Fibroblast of upper back skin (primary cell): Measurements from ENCODE around the gene ESYT1.

Experiments
- DNase-seq: peaks from one replicate; pipeline ENCODE4 v3.0.0-alpha.2; 2013

The ESYT1 gene

GRCh38 chr12:56158029-56158925, 30.2 kb downstream of the ESYT1 start, which contains the start of gene MYL6:
Gene MYL6 (plus strand): TSS chr12:56158359. CDS start chr12:56158402, 43 bp downstream.
- DNase-seq = peak; percentile 98

DNA sequence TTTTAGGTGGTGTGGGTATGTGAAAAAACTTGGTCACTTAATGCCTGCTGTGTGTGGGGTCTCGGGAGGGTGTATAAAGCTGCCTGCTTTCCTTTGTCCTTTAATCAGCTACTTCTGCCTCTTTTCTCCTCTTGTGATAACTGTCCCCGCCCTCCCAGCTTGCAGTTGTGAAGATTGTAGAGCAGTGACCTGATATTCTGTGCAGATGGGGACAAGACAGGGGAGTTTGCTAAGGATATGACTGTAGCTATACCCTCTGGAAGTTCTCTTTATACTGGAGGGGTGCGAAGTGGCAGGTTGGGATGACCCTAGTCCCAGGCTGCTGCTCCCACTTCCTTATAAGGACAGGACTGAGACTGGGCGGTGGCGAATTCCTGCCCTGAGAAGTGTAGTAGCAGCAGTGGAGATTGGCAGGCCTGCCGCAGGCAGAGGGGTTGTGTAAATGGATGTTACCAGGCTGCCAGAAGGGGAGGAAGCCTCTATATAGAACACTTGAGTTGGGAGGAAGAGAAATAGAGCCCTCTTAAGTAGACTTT, 30.9 kb downstream of the ESYT1 start:
- peak; percentile 77 for DNase-seq

DNA sequence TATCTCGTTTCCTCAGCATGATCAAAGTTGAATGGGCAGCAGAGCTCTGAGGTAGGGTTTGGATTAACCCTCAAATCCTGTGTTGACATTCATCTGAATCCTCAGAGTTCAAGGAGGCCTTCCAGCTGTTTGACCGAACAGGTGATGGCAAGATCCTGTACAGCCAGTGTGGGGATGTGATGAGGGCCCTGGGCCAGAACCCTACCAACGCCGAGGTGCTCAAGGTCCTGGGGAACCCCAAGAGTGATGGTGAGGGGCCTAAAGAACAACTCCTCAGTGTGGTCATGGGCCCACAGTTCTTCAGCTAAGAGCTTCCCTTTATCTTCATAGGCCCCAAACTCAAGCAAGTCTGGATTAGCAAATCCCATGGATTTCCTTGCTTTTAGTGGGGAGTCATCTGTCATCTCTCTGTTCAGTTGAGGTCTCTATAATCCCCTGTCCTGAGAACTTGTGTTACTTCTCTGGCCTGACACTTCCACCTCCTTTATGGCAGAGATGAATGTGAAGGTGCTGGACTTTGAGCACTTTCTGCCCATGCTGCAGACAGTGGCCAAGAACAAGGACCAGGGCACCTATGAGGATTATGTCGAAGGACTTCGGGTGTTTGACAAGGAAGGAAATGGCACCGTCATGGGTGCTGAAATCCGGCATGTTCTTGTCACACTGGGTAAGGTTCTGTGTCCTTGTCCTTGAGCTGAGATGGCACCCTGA, 31.6 kb downstream of the ESYT1 start:
- no peak for DNase-seq

DNA sequence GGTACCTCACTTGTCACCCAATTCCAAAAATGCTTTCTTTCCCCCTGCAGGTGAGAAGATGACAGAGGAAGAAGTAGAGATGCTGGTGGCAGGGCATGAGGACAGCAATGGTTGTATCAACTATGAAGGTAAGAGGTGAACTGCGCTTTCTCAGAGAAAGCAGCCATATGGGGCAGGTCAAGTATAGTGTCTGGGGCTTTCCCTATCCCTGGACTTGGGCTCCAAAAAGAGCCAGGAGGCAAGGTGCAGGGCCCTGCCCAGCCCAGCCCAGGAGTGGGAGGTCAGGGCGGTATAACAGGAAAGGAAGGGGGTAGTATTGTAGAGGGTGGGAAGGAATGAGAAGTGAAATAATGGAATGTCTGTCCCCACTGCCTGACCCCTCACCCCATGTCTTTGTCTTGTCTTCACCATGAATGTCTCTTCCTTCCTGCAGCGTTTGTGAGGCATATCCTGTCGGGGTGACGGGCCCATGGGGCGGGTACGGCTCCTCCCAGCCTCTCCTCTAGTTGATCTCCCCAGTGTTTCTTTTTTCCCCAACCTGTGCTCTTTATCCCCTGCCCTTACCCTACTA, 32.2 kb downstream of the ESYT1 start:
- DNase-seq = no peak

GRCh38 chr12:56160894-56161689, 33.0 kb downstream of the ESYT1 start:
- no peak for DNase-seq

DNA sequence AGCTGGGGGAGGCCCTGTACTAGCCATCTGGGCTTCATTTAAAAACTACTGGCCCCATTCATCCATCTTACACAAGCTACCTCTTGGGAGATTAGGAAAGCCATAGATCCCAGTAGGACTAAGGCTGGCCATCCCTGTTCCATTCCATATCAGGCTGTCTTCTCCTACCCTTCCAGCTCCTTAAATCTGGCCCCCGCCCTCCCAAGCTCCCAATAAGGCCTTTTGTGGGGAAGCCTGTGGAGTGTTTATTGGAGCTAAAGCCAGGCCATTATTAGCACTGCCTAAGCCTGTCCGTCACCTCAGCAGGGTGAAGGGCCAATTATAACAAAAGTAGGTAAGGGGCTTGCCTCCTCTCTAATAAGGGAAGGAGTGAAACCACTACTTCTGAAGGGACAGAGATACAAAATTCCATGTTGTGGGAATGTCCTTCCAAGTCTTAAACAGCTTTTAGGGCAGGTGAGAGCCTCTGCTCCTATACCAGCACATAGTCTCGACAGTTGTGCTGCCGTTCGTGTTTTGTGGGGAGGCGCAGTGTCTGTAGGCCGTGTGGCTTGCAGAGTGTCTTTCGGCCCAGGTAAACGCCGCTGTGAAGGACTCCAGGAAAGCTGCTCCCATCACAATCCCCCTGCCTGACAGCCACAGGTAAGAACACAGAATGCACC, 33.8 kb downstream of the ESYT1 start:
- no peak for DNase-seq

DNA sequence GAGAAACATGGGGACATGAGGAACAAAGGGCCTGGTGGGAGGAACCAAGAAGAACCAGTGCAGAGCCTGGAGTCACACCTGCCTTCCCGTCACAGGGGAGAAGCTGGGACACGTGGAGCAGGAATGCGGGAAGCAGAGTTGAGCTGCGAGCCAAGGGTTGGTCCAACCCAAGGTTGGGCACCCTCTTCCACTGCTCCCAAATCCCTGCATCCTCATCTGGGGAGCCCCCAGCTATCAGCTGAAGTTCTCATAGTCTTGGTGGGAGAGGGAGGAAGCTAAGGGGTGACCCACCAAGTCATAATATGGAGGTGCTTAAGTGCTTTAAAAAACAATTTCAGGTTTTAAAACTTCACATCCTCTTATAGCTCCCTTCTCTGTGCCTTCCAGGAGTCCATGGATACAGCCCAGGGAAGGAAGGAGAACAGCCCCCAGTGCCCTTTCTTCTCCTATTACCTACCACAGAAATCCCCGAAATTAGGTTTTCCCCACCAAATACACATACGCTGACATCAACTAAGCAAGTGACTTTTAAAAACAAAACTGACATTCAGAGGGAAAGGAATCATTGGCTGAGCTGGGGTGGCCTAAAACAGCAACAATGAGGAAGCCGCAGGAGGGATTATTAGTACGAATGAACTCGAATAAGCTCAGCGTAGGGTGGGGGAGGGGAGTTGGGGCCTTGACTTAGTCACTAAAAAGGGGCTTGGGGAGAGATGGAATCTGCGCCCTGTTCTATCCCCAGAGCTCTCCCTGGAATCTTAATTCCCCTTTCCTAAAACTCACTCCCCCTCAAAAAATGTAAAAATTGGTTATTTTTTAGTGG, 34.6 kb downstream of the ESYT1 start:
- no peak for DNase-seq

DNA sequence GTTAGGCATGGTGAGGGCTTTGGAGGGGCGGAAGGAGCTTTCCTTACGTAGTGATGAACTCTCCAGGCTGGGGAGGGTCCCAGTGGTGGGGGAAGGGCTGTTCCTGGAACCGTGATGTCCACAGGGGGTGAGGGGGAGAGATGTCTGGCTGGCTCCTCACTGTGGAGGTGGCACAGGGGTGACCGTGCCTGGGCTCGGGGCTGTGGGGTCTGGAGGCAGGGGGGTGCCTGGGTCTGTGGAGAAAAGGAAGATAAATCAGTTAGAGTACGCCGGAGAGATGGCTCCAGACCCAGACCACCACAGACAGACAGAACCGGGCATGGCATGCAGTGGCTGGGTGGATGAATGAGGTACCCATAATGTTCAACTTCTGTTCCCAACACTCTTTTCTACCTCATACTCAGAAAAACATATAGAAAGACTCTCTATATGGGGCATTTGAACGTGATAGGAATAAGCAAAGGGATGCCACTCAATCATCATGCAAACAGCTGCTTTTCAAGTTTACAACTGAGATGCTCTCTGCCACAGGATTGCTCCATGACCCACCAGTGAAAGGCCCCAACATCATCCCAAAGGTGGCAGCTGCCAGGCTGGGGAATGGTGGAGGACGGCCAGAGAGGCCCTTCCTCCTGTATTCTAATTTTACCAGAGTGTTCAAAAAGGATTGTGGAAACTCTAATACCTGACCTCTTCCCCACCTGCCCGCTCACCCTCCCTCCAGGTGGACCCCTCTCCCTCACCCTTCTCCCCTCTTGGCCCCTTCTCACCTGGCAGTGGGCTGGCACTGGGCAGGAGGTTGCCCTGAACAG, 35.7 kb downstream of the ESYT1 start:
- DNase-seq = no peak

GRCh38 chr12:56164345-56164729, 36.3 kb downstream of the ESYT1 start:
- no peak for DNase-seq

GRCh38 chr12:56165369-56165768, 37.3 kb downstream of the ESYT1 start:
- no peak for DNase-seq

DNA sequence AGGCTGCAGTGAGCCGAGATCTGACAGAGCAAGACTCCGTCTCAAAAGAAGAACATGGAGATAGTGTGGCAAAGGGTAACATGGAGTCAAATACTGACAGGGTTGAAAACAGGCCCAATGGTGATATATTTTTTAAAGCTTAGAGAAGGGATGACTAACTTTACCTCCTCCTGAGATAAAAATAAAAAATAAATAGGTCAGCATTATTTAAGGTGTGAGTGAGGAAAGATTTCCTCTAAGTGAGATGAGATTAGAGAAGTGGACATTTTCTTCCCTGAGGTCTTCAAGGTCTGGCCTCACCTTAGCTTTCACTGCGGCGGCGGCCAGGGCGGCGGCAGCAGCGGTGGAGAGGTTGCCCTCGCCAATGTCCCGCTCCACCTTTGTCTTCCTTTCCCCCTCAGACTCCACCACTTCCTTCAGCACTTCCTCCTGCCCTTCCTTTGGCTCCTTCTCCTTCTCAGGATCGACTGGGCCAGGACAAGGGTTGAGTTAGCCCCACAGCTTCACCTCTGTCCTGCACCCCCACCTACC, 41.2 kb downstream of the ESYT1 start:
- DNase-seq = no peak

DNA sequence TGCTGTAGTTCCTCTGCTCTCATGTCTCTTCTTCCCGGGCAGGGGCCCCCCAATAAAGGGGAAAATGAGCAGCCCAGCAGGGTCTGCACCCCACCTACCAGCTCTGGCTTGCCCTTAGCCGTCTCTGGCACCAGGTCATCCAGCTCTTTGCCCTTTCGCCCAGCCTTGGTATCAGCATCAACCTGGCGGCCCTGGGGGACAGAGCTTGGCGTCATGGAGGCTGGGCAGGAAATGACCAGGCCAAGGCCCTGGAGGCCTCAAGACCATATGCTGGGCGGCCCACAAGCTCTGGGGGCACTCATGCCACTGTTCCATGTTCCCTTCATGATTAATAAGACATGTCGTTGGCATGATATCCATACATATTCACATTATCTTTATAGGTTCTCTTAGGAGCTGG, 44.8 kb downstream of the ESYT1 start:
- no peak for DNase-seq

DNA sequence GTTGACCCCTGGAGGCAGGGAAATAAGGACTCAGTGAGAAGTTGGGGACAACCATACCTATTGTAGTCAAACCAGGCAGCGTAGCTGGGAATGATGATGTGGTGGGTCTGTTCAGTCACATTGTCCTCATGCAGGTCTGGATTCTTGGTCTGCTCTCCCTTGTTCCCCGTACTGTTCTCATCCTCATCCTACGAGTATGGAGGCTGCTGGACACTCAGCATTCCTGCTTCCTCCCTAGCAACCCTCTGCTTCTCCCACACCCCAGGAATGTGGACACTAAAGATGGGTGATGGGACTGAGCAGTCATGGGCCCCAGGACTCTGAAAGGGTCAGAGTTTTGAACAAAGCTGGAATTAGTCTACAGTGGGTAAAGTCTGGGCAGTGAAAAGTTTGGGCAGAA, 50.3 kb downstream of the ESYT1 start:
- DNase-seq = no peak

DNA sequence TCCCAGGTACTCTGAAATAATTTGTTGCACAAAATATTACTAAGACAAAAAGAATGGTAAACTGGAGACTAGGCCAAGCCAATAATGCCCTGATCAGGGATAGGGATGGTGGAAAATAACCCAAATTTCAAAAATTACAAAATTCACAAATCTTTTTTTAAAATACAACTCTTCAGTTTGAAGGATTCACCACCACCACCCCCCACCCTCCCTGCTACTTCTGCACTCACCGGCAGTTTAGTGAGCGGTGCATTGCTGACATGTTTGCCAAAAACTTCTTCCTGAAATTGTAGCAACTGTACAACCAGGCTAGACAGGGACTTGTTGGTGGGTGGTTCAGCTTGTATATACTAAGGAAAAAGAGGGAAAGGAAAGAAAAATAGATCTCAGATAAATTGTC, 58.9 kb downstream of the ESYT1 start:
- no peak for DNase-seq

DNA sequence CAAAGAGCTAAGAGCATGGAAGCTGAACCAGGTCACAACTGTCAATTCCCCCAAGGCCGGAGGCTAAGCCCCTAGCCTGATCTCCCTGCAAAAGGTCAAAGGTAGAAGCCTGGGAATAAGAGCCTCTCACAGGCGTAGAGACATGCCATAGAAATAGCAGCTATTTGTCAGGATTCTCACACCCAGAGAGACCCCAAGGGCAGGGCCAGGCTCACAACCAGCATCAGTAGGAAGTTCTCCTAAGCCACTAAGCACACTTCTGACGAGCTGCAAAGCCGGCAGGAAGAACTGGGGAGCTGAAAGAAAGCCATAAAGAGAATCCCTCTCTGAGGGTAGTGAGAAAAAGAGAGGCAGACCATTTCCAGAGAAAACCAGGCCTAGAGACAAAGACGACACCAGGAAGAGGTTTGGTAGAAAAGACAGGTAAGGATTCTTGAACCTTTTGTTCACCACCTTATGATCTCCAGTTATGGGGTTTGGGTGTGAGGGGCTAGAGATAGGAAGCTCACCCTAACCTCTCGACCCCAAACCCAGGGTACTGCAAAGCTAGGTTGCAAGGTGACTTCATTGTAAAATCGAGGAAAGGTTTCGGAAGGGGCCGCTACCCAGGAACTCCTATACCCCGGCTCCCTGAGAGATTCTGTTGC, 60.2 kb downstream of the ESYT1 start:
- no peak for DNase-seq

GRCh38 chr12:56188778-56189098, 60.7 kb downstream of the ESYT1 start:
- DNase-seq = no peak

- DNase-seq = peak; percentile 85
These were observed 61.2 kb downstream of the ESYT1 start, which contains the start of gene SMARCC2 for GRCh38 chr12:56189099-56189917. Gene SMARCC2 (minus strand): TSS chr12:56189483. CDS start chr12:56189461, 22 bp downstream.

- DNase-seq = peak; percentile 90
These were observed 62.0 kb downstream of the ESYT1 start for GRCh38 chr12:56189918-56190694.
